ENCODE measurements around the gene CACNA2D2.

Gene CACNA2D2

DNA sequence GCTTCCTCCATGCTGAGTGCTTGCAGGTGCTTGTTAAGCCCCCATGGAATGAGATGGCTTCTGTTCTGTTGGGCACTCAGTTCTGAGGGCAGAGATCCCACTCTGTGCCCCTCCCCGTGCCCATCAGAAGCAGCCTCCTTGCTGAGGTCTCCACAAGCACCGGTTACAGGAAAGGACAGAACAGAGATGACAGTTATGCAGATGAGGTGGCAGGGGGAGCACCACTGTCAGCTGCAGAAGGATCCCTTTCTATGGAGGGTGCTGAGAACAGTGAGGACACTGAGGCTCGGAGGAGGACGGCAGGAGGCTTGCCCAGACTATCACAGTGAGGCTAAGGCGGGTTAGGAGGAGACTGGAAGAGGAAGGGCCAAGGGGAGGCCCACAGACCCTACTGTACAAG is 12.4 kb downstream of the CACNA2D2 start:
- DNase-seq (peak in 1 of 2 donors; percentile 22), ATAC-seq (peak; percentile 88)
- peak overlapping the region; percentile 30 to 42 for H3K4me3 Mint-ChIP-seq
- no peaks in the 10 kb centered on the region for H3K27me3 Mint-ChIP-seq
- peaks cover 34% of the 10 kb centered on the region for H3K4me1 Mint-ChIP-seq
- no peaks in the 10 kb centered on the region for H3K9me3 Mint-ChIP-seq
- peak overlapping the region; percentile 64 to 88 for H3K27ac Mint-ChIP-seq

DNA sequence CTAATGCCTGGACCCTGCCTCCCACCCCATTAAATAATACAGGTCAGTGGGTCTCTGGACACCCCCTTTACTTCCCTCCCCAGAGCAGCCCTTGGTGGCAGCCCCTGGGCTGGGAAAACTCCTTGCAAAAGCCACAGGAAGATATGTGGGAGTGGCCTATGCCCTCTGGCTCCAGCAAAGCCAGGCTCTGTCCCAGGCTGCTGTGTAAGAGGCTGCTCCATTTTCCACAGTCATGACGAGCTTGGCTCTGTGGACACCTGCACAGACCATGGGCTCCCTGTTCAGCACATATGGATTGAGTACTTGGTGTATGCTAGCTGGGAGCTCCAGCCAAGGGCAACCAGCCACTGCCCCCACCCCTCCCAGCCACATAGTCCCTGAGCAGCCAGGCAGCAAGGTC is 13.0 kb downstream of the CACNA2D2 start:
- H3K27ac Mint-ChIP-seq = peak overlapping the region; percentile 51 to 59
- H3K4me3 Mint-ChIP-seq = peak overlapping the region in 1 of 2 donors; percentile 41
- no peaks in the 10 kb centered on the region for H3K27me3 Mint-ChIP-seq
- no peaks in the 10 kb centered on the region for H3K9me3 Mint-ChIP-seq
- no peak for DNase-seq
- ATAC-seq = no peak
- H3K4me1 Mint-ChIP-seq = peaks cover 34% of the 10 kb centered on the region

DNA sequence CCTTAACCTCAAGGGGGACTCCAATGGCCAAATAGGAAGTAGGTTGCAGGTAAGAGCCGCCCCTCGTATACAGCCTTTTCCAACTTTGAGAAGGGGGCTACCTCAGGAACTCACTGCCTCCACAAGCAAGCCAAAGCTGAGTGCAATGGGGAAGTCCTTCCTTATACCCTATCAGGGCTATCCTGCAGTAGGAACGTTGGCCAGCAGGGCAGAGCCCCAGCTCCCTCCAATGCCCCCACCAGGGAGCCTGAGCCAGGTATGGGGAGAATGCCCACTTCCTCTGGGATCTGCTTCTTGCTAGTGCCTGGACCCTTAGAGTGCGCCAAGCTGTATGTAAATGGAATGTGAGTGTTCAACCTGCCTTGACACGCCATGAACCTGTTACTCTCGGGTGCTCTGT is 16.3 kb downstream of the CACNA2D2 start:
- no peaks in the 10 kb centered on the region for H3K27me3 Mint-ChIP-seq
- H3K4me3 Mint-ChIP-seq = no peak overlapping the region
- H3K9me3 Mint-ChIP-seq = no peaks in the 10 kb centered on the region
- no peak for DNase-seq
- ATAC-seq = no peak
- peaks cover 29% of the 10 kb centered on the region for H3K4me1 Mint-ChIP-seq
- no peak overlapping the region for H3K27ac Mint-ChIP-seq

DNA sequence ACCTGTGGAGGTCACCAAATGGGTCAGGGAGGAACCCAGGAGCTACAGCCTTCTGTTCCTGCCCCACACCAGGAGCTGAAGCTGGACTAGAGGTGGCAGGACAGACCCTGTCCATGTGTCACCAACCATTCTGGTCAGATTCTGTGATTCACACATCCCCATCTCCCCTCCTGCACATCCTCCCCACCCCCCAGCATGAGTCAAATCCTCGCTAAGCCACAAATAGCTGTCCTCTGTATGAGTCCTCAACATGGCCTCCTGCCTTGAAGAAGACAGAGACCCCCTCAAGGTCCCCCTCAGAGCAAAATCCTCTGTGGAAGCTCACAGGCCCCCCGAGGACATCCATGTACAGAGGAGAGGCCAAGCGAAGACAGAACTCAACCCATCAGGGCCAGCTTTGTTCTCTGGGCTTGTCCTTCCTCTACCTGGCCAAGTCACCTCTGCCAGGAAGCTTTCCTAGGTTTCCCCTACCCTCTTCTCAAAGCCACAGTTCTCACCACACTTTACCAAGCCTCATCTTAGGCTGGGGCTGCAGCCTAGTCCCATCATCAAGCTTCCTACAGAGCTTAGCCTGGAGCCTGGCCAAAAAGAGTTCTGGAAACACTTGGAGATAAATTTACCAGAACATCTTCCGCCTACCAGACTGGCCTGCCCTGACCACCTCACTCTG is 17.1 kb downstream of the CACNA2D2 start:
- no peaks in the 10 kb centered on the region for H3K9me3 Mint-ChIP-seq
- DNase-seq (peak in 1 of 2 donors; percentile 15), ATAC-seq (peak; percentile 53)
- H3K27me3 Mint-ChIP-seq = no peaks in the 10 kb centered on the region
- H3K4me1 Mint-ChIP-seq = peaks cover 35% of the 10 kb centered on the region
- no peak overlapping the region for H3K4me3 Mint-ChIP-seq
- H3K27ac Mint-ChIP-seq = peak overlapping the region in 1 of 2 donors; percentile 13

DNA sequence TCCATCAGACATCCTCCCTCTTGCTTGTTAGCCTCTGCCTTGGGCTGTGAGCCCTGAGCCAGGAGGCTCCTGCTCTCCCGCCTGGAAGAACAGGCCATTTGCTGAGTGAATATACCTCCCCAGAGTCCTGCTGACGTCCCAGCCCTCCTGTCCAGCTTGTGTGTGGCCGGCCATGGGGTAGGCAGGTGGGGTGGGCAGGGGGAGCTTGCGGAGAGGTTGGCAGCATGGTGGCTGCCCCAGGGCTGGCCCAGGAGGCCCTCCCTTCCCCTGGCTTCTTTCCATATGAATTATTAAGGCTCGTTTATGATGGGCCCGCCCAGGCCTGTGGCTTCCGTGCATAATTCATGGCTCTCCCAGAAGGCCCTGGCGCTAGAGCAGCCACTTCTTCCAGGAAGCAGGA is 18.7 kb downstream of the CACNA2D2 start:
- H3K27ac Mint-ChIP-seq = no peak overlapping the region
- no peaks in the 10 kb centered on the region for H3K27me3 Mint-ChIP-seq
- H3K9me3 Mint-ChIP-seq = no peaks in the 10 kb centered on the region
- no peak overlapping the region for H3K4me3 Mint-ChIP-seq
- DNase-seq (no peak), ATAC-seq (no peak)
- peaks cover 35% of the 10 kb centered on the region for H3K4me1 Mint-ChIP-seq

DNA sequence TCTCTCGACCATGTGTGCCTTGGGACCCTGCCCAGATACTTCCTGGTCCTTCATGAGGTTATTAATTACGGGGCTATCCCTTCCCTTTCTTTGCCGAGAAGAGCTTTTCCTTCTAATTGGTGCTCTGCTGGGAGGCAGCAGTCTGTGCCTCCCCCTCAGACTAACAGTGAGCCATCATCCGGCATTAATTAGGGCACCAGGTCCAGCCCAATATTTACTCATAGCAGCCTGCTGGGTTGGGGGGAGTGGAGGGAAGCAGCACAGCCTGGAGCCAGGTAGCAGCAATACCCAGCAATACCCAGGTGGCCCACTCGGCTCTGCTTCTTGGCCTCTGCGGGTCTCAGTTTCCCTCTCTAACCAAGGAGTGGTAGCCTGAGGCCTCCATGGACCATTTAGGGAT is 20.1 kb downstream of the CACNA2D2 start:
- H3K9me3 Mint-ChIP-seq = no peaks in the 10 kb centered on the region
- no peaks in the 10 kb centered on the region for H3K27me3 Mint-ChIP-seq
- H3K4me1 Mint-ChIP-seq = peaks cover 35% of the 10 kb centered on the region
- no peak overlapping the region for H3K4me3 Mint-ChIP-seq
- no peak overlapping the region for H3K27ac Mint-ChIP-seq
- no peak for ATAC-seq
- DNase-seq = no peak

DNA sequence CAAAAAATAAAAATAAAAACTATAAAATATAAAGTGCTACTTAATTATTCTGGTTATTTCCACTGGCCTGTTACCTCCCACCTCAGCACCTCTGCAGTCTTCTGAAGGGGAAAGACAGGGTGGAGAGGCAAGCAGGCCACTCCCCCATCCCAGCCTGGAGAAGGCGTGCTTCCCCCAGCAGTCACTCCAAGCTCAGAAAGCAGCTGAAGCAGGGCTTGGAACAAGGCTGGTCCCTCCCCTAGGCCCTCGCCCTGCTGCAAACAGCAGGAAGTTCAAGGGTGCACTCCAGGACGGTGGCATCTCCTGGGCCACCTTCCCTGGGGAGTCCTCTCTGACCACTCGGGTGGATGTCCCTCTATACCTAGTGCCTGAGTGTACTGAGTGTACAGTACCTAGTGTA is 21.4 kb downstream of the CACNA2D2 start:
- peak overlapping the region in 1 of 2 donors; percentile 21 for H3K27ac Mint-ChIP-seq
- no peak overlapping the region for H3K4me3 Mint-ChIP-seq
- H3K27me3 Mint-ChIP-seq = no peaks in the 10 kb centered on the region
- ATAC-seq (no peak), DNase-seq (no peak)
- peaks cover 35% of the 10 kb centered on the region for H3K4me1 Mint-ChIP-seq
- H3K9me3 Mint-ChIP-seq = no peaks in the 10 kb centered on the region

DNA sequence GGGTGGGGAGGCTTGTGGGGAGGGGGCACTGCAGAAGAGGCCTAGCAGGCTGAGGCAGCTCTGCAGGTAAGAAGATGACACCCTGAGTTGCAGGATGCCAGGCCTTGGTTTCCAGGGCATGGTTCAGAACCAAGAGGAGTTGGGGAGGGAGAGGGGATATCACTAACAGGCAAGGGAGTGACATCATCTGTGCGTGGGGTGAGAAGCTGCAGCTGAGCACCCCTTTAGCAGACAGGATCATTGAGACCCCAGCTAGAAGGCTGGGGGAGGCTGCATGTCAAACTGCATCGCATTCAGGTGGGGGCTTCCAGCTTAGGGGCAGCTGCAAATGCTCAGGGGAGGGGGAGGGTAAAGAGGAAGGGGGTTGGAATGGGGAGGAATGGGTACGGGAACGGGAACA is 23.0 kb downstream of the CACNA2D2 start:
- ATAC-seq (no peak), DNase-seq (no peak)
- Mint-ChIP-seq H3K4me1 (peaks cover 29% of the 10 kb centered on the region), H3K9me3 (no peaks in the 10 kb centered on the region), H3K27ac (no peak overlapping the region), H3K27me3 (no peaks in the 10 kb centered on the region), H3K4me3 (no peak overlapping the region)

DNA sequence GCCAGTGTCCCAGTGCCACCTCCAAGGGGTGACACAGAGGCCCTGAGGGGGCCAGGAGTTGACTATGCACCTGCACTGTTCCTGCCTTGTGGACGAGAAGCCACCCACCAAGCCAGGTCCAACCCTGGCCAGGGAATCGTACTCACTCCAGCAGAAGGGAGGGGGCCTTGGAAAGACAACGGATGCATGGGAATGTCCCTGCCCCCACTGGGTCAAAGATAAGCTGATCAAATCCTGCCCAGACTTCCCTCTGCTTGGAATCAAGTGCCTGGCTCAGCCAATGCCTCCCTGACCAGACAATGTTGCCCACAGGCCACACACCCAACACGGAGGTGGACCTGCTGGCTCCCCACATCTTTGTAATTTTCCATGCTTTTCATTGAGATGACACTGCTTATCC is 23.9 kb downstream of the CACNA2D2 start:
- H3K27ac Mint-ChIP-seq = no peak overlapping the region
- peaks cover 29% of the 10 kb centered on the region for H3K4me1 Mint-ChIP-seq

DNA sequence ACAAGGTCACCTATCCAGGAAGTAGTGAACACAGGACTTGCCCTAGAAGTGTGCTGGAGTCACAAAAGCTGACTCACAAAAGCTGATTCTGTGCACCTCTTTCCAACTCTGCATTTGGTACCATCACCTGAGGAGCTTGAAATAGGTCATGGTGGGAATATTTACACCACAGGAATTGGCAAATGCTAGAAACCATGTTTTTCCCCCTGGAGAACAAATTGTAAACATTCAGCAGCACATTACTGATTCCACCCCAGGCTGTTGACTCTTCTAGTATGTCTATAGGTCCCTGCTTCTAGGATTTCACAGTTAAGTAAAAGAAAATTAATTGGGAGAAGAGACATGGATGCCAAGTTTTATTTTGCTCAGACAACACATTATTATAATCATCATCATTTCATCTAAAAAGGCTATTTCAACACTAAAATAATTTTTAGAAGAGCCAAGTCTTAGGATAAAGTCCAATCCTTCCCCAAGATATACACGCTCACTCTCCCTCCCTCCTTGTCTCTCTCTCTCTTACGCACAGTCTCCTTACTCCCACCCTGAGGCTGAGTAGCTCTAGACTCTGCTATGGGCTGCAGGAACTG is 24.7 kb downstream of the CACNA2D2 start:
- peaks cover 25% of the 10 kb centered on the region for H3K4me1 Mint-ChIP-seq
- no peak for ATAC-seq

More for the DNA sequence above, 23.9 kb downstream of the CACNA2D2 start:
- no peak overlapping the region for H3K4me3 Mint-ChIP-seq
- ATAC-seq (no peak), DNase-seq (no peak)
- H3K27me3 Mint-ChIP-seq = no peaks in the 10 kb centered on the region
- H3K9me3 Mint-ChIP-seq = no peaks in the 10 kb centered on the region

DNA sequence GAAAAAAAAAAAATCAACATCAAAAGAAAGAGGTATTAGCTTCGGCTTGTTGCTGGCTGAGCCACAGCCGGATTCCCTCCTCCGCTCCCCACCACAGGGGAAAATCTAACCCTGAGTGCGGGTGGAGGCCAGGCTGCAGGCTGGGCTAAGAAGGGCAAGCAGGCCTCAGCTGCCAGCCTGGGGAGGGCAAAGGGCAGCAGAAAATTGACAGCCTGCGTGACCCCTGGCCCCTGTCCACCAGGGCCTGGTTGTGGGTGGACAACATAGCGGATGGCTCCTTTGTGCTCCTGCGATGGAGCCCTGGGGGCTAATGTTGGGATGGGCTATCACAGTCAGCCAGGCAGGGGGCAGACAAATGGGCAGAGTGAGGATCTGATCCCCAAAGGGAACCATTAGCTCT is 25.4 kb downstream of the CACNA2D2 start:
- ATAC-seq (no peak), DNase-seq (no peak)
- H3K27me3 Mint-ChIP-seq = no peaks in the 10 kb centered on the region
- no peak overlapping the region for H3K4me3 Mint-ChIP-seq
- H3K27ac Mint-ChIP-seq = peak overlapping the region in 1 of 2 donors; percentile 74
- H3K4me1 Mint-ChIP-seq = peaks cover 32% of the 10 kb centered on the region
- no peaks in the 10 kb centered on the region for H3K9me3 Mint-ChIP-seq

More for the DNA sequence above, 24.7 kb downstream of the CACNA2D2 start:
- Mint-ChIP-seq H3K27ac (peak overlapping the region; percentile 9 to 10), H3K4me3 (no peak overlapping the region), H3K27me3 (no peaks in the 10 kb centered on the region), H3K9me3 (no peaks in the 10 kb centered on the region)
- no peak for DNase-seq

DNA sequence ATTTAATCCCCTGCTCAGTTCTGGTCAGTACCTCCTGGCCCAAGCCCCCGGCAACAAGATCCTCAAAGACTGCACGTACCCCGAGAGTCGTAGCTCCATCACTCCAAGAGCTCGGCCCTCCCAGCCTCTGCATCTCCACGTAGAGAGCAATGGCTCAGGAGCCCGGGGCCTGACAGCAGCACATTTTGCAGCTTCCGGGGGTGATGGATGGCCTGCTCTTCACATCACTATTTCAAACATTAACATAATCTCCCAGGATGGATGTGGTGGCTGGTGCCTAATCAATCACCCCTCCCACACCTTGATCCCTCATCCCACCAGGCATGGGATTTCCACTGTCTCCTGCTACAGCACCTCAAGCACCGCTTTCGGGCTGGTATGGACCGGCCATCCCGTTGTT is 28.1 kb downstream of the CACNA2D2 start:
- Mint-ChIP-seq H3K9me3 (no peaks in the 10 kb centered on the region), H3K4me1 (peaks cover 23% of the 10 kb centered on the region), H3K4me3 (no peak overlapping the region), H3K27me3 (no peaks in the 10 kb centered on the region), H3K27ac (peak overlapping the region in 1 of 2 donors; percentile 31)
- ATAC-seq = no peak
- DNase-seq = no peak

DNA sequence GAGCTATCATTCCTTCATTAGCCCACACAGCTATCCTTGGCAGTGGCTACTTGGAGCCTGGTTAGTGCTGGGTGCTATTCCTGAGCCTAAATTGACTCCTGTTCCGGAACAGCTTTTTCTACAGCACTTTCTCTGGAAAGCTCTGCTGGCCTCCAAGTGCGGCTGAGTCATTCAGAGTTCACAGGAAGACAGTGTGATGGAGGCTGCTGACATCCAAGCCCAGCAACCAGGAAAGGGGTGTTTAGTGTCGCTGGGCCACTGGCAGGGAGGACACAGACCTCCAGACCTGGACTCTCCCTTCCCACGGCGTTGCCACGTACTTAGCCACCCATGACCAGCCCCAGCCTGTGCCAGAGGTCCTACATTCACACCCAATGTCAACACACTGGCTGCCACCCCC is 28.7 kb downstream of the CACNA2D2 start:
- Mint-ChIP-seq H3K27me3 (no peaks in the 10 kb centered on the region), H3K4me1 (peaks cover 22% of the 10 kb centered on the region), H3K4me3 (no peak overlapping the region), H3K27ac (no peak overlapping the region), H3K9me3 (no peaks in the 10 kb centered on the region)
- ATAC-seq (no peak), DNase-seq (no peak)

DNA sequence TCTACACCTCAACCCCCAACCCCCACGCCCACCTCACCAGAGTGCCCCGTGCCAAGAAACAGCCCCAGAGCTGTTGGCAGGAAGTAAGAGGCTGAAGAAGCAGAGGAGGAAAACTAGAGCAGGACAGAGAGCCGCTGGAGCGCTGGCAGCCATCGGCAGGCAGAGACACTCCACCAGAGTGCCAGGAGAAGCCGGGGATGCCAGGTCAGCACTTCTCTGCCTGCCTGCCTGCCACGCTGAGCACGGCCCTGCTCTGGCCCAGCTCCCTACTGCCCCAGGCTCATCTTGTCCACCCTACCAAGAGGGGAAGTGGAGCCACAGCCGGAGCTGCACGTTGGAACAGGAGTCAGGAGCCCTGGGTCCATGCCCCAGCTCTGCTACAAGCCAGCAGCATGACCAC is 29.7 kb downstream of the CACNA2D2 start:
- no peak overlapping the region for H3K27ac Mint-ChIP-seq
- no peak overlapping the region for H3K4me3 Mint-ChIP-seq
- H3K27me3 Mint-ChIP-seq = no peaks in the 10 kb centered on the region
- DNase-seq (no peak), ATAC-seq (no peak)
- H3K4me1 Mint-ChIP-seq = peaks cover 22% of the 10 kb centered on the region
- H3K9me3 Mint-ChIP-seq = no peaks in the 10 kb centered on the region

DNA sequence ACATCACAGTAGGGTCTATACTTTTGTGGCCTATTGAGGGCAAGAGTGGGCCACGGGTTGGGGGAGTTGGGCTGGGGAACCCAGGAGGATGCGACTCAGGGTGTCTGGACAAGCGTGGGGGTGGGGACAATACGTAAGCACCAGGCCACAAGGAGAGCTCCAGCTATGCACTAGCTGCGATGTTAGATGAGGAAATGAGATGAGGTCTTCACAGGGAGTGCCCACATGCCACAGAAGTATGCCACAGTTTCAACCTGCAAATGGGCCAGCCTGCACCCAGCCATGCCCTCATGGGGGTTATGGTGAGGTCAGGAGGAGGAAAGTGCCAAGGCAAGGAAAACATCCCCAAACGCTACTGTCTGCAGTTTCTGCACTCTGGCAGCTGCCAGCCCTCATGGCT is 30.5 kb downstream of the CACNA2D2 start:
- Mint-ChIP-seq H3K9me3 (no peaks in the 10 kb centered on the region), H3K27me3 (no peaks in the 10 kb centered on the region), H3K4me3 (no peak overlapping the region), H3K27ac (peak overlapping the region; percentile 56 to 81), H3K4me1 (peaks cover 22% of the 10 kb centered on the region)
- ATAC-seq (peak; percentile 79), DNase-seq (peak in 1 of 2 donors; percentile 18)

DNA sequence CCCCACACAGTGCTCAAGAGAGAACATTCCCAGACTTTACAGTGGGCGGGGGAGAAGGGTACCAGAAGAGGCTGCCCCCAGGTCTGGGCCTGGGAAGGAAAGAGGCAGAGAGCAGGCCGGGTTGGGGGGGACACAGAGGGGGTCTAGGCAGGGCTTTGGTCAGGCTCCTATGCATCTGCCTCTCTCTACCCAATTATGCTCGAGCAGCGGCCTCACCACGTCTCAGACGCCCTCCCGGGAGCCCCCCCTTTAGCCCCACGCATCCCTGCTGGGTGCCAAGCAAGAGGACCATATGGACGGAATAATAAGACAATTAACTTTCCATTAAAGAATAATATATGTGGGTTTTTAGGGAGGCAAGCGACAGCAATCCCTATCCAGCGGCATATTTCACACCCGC is 32.8 kb downstream of the CACNA2D2 start:
- DNase-seq (no peak), ATAC-seq (no peak)
- peaks cover 22% of the 10 kb centered on the region for H3K4me1 Mint-ChIP-seq
- H3K4me3 Mint-ChIP-seq = no peak overlapping the region
- H3K27ac Mint-ChIP-seq = no peak overlapping the region
- no peaks in the 10 kb centered on the region for H3K27me3 Mint-ChIP-seq
- H3K9me3 Mint-ChIP-seq = no peaks in the 10 kb centered on the region

DNA sequence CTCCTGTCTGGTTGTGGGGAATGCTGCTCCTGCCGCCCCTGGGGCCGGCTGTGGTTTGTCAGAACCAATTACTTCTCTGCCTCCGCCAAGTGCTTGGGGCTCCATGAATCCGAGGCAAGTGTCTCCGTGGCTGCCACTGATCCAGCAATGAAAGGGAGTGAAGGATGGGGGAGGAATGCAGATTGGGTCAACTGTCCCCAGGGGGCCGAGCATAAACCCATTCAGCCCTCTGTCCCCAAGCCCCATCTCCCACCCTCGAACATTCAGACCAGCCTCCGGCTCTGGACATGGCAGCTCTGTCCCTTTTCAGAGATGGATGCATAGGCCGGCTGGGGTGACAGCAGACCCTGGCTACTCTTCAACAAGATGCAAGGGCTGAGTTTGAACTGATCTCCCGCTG is 35.5 kb downstream of the CACNA2D2 start:
- DNase-seq = no peak
- peaks cover 12% of the 10 kb centered on the region for H3K4me1 Mint-ChIP-seq
- no peak for ATAC-seq
- H3K4me3 Mint-ChIP-seq = no peak overlapping the region
- H3K27me3 Mint-ChIP-seq = no peaks in the 10 kb centered on the region
- H3K9me3 Mint-ChIP-seq = no peaks in the 10 kb centered on the region
- peak overlapping the region in 1 of 2 donors; percentile 40 for H3K27ac Mint-ChIP-seq

All from stimulated activated naive CD8-positive, alpha-beta T cell treated with anti-CD3 and anti-CD28 coated beads, Interleukin-15, amount 100 ng/mL, for 72 hours (primary cell).